HG02870 (cell line): Measurements from ENCODE around the gene TRAK1.

Experiments
- ATAC-seq: cut with Tn5 transposase; IDR thresholded peaks from one replicate; pipeline ENCODE4 v1.9.1; 2021; ENCODE audit warnings: mild to moderate bottlenecking, moderate library complexity; ENCODE audit not compliant: unreplicated experiment

Gene TRAK1

DNA sequence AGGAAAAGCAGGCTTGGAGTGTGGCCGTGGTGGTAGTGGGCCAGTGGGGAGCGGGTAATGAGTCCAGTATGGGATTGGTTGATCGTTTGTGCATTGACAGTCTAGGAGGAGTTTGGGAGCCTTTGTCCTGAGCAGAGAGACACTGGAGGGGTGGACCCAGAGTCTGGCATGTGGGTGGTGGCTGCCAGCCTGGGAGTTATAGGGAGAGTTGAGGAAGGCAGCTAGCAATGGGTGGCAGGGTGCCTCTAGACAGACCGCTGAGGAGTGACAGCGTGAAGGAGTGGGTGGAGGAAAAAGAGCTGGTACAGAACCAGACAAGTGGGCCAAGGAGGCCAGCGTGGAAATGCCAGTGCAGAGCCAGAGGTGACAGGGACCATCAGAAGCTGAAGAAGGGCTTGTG lies 176.7 kb downstream of the TRAK1 start:
- ATAC-seq: no peak

DNA sequence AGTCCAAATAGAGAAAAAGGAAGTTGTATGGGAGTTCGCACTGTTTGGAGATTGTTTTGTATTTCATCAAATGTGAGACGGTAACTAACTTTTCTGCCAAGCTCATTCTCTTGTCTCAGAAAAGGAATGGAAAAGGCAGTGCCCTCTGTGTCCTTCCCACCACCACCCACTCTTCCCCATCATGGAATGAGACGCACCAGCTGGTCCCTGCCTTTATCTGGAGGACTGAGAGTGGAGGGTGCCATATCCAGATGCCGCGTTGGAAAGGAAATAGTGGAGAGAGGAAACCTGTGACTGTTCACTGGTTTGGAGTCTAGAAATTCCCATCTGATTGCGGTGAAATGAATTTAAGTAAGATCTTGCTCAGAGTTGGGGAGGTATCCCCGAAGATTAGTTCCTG lies 178.5 kb downstream of the TRAK1 start:
- no peak for ATAC-seq

DNA sequence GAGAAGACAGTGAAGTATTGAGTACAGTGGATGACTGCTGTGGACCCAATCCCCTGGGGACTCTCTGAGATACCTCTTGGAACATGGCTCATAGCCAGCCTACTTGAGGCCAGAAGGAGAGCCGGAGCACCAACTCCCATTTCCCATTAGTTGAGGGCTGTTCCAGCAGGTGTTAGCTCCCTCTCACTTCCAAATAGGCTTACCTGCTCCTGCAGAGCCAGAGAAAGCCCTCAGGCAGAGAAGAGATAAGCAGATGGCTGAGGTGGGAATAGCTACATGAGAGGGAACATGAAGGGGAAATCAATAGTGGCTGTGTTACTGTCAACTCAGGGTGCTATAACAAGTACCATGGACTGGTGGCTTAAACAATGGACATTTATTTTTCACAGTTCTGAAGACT lies 179.4 kb downstream of the TRAK1 start:
- ATAC-seq: no peak

DNA sequence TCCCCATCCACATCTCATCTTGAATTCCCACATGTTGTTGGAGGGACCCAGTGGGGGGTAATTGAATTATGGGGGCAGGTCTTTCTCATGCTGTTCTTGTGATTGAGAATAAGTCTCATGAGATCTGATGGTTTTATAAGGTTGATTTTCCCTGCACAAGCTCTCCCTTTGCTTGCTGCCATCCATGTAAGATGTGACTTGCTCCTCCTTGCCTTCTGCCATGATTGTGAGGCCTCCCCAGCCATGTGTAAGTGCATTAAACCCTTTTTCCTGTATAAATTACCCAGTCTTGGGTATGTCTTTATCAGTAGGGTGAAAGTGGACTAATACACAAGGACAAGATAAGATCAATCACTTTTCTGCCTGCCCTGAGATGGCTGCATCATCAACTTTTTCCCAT lies 180.6 kb downstream of the TRAK1 start:
- ATAC-seq: no peak

DNA sequence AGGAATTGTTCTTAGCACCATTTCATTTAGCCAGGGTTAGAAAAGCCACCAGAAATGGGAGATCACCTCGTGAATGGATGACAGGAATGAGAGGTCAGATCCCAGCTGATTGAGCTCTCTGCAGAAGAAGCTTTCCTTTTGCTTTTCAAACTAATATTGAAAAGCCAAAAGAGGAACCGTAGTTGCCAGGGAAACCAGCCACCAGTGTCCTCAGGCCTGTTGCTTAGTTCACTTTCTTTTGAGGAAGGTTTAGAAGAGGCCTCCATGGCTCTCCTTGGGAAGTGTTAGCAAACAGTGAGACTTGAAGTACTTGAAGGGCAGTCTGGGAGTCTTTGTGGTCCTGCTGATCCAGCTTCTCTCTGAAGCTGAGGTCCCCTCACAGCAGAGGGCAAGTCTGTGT lies 182.2 kb downstream of the TRAK1 start:
- no peak for ATAC-seq

DNA sequence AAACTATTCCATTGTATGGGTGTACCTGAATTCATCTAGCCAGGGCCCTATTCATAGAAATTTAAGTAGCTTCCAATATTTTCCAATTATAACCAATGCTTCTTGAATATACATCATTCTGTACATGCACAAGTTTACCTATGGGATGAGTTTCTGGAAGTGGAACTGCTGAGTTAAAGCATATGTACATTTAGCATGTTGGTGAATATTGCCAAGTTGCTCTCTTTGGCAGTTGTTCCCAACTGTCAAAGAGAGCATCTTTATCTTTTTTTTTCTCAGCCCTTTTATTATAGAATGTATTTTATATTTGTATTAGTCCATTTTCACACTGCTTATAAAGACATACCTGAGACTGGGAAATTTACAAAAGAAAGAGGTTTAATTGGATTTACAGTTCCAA lies 183.1 kb downstream of the TRAK1 start:
- no peak for ATAC-seq

DNA sequence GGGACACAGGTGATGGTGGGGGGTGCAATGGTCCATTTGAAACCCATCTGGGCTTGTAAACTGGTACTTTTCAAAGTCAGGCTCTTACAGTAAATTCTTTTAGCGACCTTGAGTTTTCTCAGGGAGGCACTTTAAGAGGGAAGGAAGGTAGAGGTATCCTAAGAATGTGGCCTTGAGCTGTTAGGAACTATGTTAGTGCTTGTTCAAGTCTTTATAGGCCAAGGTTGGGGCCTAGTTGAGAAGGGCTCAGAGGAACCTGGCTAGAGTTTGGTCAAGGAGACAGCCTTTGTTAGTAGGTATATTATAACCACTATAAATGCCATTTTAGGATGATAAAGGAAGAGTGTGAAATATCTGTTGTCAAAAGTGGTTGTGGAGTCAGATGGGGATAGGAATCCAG lies 184.1 kb downstream of the TRAK1 start:
- no peak for ATAC-seq
